Measurements from ENCODE around the gene NT5E. TPM values are rescaled to one million over a fixed set of nuclear protein-coding genes. Genes with fewer than 3 reads are reported as not detected.

The NT5E gene
- total and polyA plus RNA-seq, 2 donors, result 3.6 to 3.7 TPM

DNA sequence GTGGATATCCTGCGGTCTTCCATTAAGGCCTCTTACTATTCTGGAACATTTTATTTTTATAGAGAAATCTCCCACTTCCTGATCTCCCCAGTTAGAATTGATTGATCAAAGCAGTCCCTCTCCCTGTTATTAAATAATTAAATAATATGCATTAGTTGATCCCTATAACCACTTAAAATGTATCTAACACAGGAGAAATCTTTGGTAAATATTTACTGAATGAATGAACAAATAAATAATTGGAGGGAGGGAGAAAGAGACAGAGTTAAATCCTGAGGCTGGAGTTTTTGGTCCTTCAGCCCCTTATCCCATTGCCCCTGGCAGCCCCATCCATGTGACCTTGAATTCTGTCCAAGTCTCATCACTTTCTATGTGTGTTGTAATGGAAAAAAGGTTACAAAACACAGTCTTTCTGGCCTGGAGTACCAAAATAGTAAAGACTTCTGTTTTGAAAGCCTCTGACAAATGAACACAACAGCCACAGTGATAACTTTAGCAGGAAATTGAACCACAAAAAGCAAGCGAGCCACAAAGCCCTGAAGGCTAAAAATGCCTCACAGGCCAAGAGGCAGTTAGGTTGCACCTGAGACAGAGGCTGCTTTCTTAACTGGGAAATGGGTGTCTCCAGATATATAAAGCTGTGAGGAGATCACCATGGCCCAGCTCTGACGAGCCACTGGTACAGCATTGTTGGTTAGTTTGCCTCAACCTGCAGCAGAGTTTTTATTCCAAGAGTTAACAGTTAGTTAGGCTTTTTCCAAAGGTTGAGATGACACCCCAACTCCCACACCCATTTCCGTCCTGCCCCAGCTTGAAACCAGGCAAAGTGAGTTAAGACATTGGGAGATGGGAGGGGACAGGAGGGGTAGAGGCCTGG is 11.3 kb downstream of the NT5E start:
- H3K4me1 ChIP-seq (ENCODE audit: control insufficient read depth in 2 of 2, insufficient read depth in 2 of 2, low read length in 2 of 2), result peaks cover 2 to 33% of the 10 kb centered on the region in 2 donors
- 42% methylated on average over 4 of the region's 4 CpGs for WGBS
- no peak overlapping the region for H3K4me3 ChIP-seq (ENCODE audit: low read length in 2 of 2)
- H3K9me3 ChIP-seq (ENCODE audit: control insufficient read depth in 2 of 2, insufficient read depth in 1 of 2, low read length in 1 of 2), result no peaks in the 10 kb centered on the region
- DNase-seq (ENCODE audit: low read depth in 6 of 9, low spot score in 9 of 9), result peak in 6 of 9 donors; percentile 25 to 82 (median 48)
- H3K27ac ChIP-seq (ENCODE audit: low read depth in 1 of 2, low read length in 1 of 2), result peak overlapping the region; percentile 65 to 70
- H3K36me3 ChIP-seq (ENCODE audit: control insufficient read depth in 2 of 2, insufficient read depth in 2 of 2, low read length in 1 of 2), result no peaks in the 10 kb centered on the region
- H3K27me3 ChIP-seq (ENCODE audit: control insufficient read depth in 2 of 2, insufficient read depth in 1 of 2, low read length in 1 of 2), result no peaks in the 10 kb centered on the region

DNA sequence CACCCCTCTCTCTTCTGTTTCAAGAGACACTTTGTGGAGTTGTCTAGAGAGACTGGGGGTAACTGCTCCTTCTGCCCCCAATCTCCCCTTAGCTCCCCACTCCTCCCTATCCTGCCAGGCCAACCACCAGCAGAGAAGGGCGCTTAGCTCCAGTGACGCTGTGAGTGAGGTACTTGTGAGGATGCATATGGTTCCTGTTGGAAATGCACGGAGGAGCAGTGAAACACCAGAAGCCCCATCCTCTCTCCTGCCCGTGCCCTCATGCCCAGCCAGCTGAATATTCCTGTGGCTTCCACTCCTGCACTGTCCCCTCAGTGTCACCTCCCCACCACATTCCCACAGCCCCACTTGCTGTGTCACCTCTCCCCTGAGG is 11.9 kb downstream of the NT5E start:
- Histone ChIP-seq H3K9me3 (ENCODE audit: control insufficient read depth in 2 of 2, insufficient read depth in 1 of 2, low read length in 1 of 2) (no peaks in the 10 kb centered on the region), H3K36me3 (ENCODE audit: control insufficient read depth in 2 of 2, insufficient read depth in 2 of 2, low read length in 1 of 2) (no peaks in the 10 kb centered on the region), H3K4me1 (ENCODE audit: control insufficient read depth in 2 of 2, insufficient read depth in 2 of 2, low read length in 2 of 2) (peaks cover 2 to 33% of the 10 kb centered on the region in 2 donors), H3K4me3 (ENCODE audit: low read length in 2 of 2) (no peak overlapping the region), H3K27me3 (ENCODE audit: control insufficient read depth in 2 of 2, insufficient read depth in 1 of 2, low read length in 1 of 2) (no peaks in the 10 kb centered on the region), H3K27ac (ENCODE audit: low read depth in 1 of 2, low read length in 1 of 2) (peak overlapping the region; percentile 65 to 70)
- WGBS, result 30% methylated on average over 4 of the region's 4 CpGs
- no peak for DNase-seq (ENCODE audit: low read depth in 6 of 9, low spot score in 9 of 9)

DNA sequence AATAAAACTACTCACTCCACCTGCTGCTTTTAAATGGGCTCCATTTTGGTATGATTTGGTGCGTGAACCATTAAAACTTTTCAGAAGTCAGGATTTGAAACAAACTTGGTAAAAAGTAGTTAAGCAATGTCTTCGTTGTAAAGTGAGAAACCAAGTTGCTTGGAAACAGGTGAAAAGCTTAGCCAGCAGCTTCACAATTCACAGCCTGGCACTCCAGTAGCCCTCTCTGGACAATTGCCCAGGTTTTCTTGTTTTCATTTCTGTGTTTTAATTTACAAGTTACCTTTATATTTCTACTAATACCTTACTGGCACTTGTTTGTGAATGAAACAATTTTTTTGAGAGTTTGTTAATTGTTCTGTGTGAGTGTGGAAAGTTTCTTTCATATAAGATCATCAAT is 12.8 kb downstream of the NT5E start:
- Histone ChIP-seq H3K36me3 (ENCODE audit: control insufficient read depth in 2 of 2, insufficient read depth in 2 of 2, low read length in 1 of 2) (no peaks in the 10 kb centered on the region), H3K4me1 (ENCODE audit: control insufficient read depth in 2 of 2, insufficient read depth in 2 of 2, low read length in 2 of 2) (peaks cover 2 to 33% of the 10 kb centered on the region in 2 donors), H3K9me3 (ENCODE audit: control insufficient read depth in 2 of 2, insufficient read depth in 1 of 2, low read length in 1 of 2) (no peaks in the 10 kb centered on the region), H3K27me3 (ENCODE audit: control insufficient read depth in 2 of 2, insufficient read depth in 1 of 2, low read length in 1 of 2) (no peaks in the 10 kb centered on the region), H3K27ac (ENCODE audit: low read depth in 1 of 2, low read length in 1 of 2) (no peak overlapping the region), H3K4me3 (ENCODE audit: low read length in 2 of 2) (no peak overlapping the region)
- DNase-seq (ENCODE audit: low read depth in 6 of 9, low spot score in 9 of 9), result no peak
- WGBS, result 93% methylated on average over 2 of the region's 2 CpGs

DNA sequence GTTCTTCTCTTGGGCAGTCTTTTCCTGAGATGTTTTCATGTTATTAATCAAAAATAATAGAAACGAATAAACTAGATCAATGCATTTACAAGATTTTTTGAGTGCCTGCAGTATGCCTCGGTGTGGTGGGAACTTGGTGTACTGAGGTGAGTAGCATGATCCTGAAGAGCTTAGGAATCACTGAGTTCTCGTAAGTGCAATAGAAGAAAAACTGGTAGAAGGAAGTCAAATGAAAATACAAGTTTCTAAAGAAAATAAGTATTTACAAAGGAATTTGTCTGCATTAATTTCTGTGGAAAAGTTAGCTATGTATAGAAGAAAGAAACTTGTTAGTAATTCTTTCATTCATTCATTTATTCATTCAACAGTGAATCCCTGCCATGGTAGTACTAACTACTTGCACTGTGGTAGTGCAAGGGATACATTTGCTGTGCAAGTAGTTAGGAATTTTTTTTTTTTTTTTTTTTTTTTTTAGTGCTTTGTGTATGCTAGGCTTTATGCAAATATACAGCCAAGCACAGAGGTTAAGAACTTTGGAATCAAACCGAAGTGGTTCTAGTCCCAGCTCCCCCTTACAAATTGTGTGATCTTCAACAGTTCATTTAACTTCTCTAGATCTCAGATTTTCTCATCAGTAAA is 13.9 kb downstream of the NT5E start:
- WGBS, result 90% methylated on average over 4 of the region's 4 CpGs
- Histone ChIP-seq H3K27ac (ENCODE audit: low read depth in 1 of 2, low read length in 1 of 2) (no peak overlapping the region), H3K4me3 (ENCODE audit: low read length in 2 of 2) (no peak overlapping the region), H3K4me1 (ENCODE audit: control insufficient read depth in 2 of 2, insufficient read depth in 2 of 2, low read length in 2 of 2) (peaks cover 2 to 32% of the 10 kb centered on the region in 2 donors), H3K27me3 (ENCODE audit: control insufficient read depth in 2 of 2, insufficient read depth in 1 of 2, low read length in 1 of 2) (no peaks in the 10 kb centered on the region), H3K9me3 (ENCODE audit: control insufficient read depth in 2 of 2, insufficient read depth in 1 of 2, low read length in 1 of 2) (no peaks in the 10 kb centered on the region), H3K36me3 (ENCODE audit: control insufficient read depth in 2 of 2, insufficient read depth in 2 of 2, low read length in 1 of 2) (no peaks in the 10 kb centered on the region)
- DNase-seq (ENCODE audit: low read depth in 6 of 9, low spot score in 9 of 9), result no peak

DNA sequence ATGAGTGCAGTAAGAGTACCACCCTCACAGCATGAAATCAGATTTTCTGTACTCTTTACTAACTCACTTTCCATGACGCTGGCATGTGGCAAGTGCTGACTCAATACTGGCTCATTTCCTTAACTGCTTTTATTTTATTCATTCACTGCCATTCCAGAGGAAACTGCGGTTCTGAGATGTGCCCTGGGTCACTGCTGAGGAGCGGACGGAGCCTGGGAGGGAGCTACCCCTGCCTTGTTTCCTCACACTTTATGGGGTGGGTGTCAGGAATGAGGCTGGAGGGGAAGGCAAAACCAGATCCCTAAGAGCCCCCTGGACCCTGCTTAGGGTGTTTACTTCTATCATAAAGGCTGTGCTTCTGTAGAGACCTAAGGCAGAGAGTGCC is 14.4 kb downstream of the NT5E start:
- H3K36me3 ChIP-seq (ENCODE audit: control insufficient read depth in 2 of 2, insufficient read depth in 2 of 2, low read length in 1 of 2), result no peaks in the 10 kb centered on the region
- no peaks in the 10 kb centered on the region for H3K9me3 ChIP-seq (ENCODE audit: control insufficient read depth in 2 of 2, insufficient read depth in 1 of 2, low read length in 1 of 2)
- 40% methylated on average over 4 of the region's 4 CpGs for WGBS
- peaks cover 2 to 29% of the 10 kb centered on the region in 2 donors for H3K4me1 ChIP-seq (ENCODE audit: control insufficient read depth in 2 of 2, insufficient read depth in 2 of 2, low read length in 2 of 2)
- no peak for DNase-seq (ENCODE audit: low read depth in 6 of 9, low spot score in 9 of 9)
- no peak overlapping the region for H3K4me3 ChIP-seq (ENCODE audit: low read length in 2 of 2)
- H3K27me3 ChIP-seq (ENCODE audit: control insufficient read depth in 2 of 2, insufficient read depth in 1 of 2, low read length in 1 of 2), result no peaks in the 10 kb centered on the region
- peak overlapping the region in 1 of 2 donors; percentile 13 for H3K27ac ChIP-seq (ENCODE audit: low read depth in 1 of 2, low read length in 1 of 2)

DNA sequence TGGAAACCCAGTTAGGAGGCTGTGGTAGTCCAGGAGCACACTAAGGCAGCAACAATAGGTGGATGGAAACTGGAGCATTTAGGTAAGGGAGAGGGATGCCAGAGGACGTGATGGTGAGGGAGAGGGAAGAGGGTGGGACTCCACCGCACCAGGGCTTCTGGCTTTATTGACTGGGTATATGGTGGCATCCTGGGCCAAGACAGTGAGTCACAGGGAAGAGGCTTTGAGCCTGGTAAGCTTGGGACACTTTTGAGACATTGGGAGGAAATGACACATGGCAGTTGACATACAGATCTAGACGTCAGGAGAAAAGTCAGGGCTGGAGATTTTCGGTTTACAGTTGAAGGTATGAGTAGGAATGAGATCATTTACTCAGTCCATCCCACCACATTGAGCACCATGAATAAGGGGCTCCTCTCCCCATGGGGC is 14.9 kb downstream of the NT5E start:
- Histone ChIP-seq H3K27me3 (ENCODE audit: control insufficient read depth in 2 of 2, insufficient read depth in 1 of 2, low read length in 1 of 2) (no peaks in the 10 kb centered on the region), H3K4me3 (ENCODE audit: low read length in 2 of 2) (no peak overlapping the region), H3K36me3 (ENCODE audit: control insufficient read depth in 2 of 2, insufficient read depth in 2 of 2, low read length in 1 of 2) (no peaks in the 10 kb centered on the region), H3K4me1 (ENCODE audit: control insufficient read depth in 2 of 2, insufficient read depth in 2 of 2, low read length in 2 of 2) (peaks cover 2 to 29% of the 10 kb centered on the region in 2 donors), H3K9me3 (ENCODE audit: control insufficient read depth in 2 of 2, insufficient read depth in 1 of 2, low read length in 1 of 2) (no peaks in the 10 kb centered on the region), H3K27ac (ENCODE audit: low read depth in 1 of 2, low read length in 1 of 2) (no peak overlapping the region)
- WGBS, result 88% methylated on average over 4 of the region's 4 CpGs
- DNase-seq (ENCODE audit: low read depth in 6 of 9, low spot score in 9 of 9), result no peak

DNA sequence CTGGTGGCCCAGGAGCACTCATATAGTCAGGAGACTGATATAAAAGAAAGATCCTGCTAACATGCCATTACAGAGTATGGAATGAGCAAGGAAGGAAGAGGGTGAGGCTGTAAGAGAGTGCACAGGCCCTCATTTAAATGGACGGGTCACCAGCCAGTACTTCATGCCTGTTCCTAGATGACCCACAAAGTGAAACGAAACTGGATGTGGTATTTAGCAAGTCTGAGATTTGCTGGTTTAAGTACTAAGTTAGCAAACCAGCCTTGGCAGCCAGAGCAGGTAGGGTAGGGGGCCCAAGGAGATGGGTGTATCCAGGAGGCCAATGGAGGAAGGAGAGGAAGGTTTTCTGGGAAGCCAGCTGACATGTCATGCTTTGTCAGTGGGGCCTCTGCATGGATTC is 15.9 kb downstream of the NT5E start:
- WGBS, result 92% methylated on average over 2 of the region's 2 CpGs
- Histone ChIP-seq H3K36me3 (ENCODE audit: control insufficient read depth in 2 of 2, insufficient read depth in 2 of 2, low read length in 1 of 2) (no peaks in the 10 kb centered on the region), H3K27ac (ENCODE audit: low read depth in 1 of 2, low read length in 1 of 2) (no peak overlapping the region), H3K9me3 (ENCODE audit: control insufficient read depth in 2 of 2, insufficient read depth in 1 of 2, low read length in 1 of 2) (no peaks in the 10 kb centered on the region), H3K4me1 (ENCODE audit: control insufficient read depth in 2 of 2, insufficient read depth in 2 of 2, low read length in 2 of 2) (peaks cover 2 to 24% of the 10 kb centered on the region in 2 donors), H3K4me3 (ENCODE audit: low read length in 2 of 2) (no peak overlapping the region), H3K27me3 (ENCODE audit: control insufficient read depth in 2 of 2, insufficient read depth in 1 of 2, low read length in 1 of 2) (no peaks in the 10 kb centered on the region)
- no peak for DNase-seq (ENCODE audit: low read depth in 6 of 9, low spot score in 9 of 9)

DNA sequence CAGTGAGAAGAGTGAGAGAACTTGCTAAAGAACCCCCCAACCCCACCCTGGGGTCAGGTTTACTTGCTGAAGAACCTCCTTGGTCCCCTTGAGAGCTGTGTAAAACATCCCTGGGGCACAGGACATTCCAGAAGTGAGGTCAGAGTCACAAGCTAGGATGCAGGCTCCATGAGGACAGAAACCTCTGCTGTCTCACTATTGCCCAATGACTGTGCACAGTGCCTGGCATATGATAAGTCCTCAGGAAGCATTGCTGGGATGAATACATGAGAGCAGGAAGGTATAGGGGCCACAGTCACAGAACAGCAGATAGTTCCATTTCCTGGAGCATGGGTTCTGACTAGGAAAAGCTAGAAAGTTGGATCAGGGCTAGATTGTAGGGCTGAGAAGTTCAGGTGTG is 18.4 kb downstream of the NT5E start:
- H3K4me3 ChIP-seq (ENCODE audit: low read length in 2 of 2), result no peak overlapping the region
- no peaks in the 10 kb centered on the region for H3K36me3 ChIP-seq (ENCODE audit: control insufficient read depth in 2 of 2, insufficient read depth in 2 of 2, low read length in 1 of 2)
- H3K9me3 ChIP-seq (ENCODE audit: control insufficient read depth in 2 of 2, insufficient read depth in 1 of 2, low read length in 1 of 2), result no peaks in the 10 kb centered on the region
- DNase-seq (ENCODE audit: low read depth in 6 of 9, low spot score in 9 of 9), result no peak
- no peak overlapping the region for H3K27ac ChIP-seq (ENCODE audit: low read depth in 1 of 2, low read length in 1 of 2)
- H3K27me3 ChIP-seq (ENCODE audit: control insufficient read depth in 2 of 2, insufficient read depth in 1 of 2, low read length in 1 of 2), result no peaks in the 10 kb centered on the region
- peaks cover 0 to 7% of the 10 kb centered on the region in 2 donors for H3K4me1 ChIP-seq (ENCODE audit: control insufficient read depth in 2 of 2, insufficient read depth in 2 of 2, low read length in 2 of 2)

DNA sequence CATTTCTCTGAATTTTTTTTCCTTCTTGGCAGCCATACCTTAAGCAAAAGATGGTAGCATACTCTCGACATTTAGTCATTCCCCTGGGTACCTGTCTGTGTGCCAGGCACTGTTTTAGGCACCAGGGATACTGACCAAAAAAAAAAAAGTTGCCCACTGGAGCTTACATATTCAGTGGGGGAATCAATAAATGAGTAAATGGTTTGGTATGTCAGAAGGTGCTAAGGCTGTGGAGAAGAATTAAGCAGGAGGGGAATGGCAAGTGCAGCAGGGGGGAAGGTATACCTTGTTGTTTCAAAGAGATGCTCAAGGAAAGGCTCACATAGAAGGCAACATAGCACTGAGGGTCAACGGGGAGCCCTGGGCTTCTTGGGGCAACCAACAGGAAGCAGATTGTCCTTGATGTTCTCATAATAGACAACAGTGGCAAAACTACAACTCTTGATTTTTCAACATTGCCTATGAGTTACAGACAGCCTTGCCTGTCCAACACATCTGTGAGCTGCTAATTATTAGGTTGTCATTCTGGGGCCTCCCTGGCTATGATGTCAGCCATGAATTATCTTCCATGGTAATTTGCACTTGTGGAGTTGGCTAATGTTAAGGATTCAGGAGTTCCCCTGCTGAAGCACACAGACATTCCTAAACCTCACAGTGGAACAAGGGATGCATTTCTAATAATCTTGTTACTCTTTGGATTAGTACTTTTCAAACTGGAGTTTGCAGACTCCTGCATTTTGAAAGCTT is 19.6 kb downstream of the NT5E start:
- Histone ChIP-seq H3K27me3 (ENCODE audit: control insufficient read depth in 2 of 2, insufficient read depth in 1 of 2, low read length in 1 of 2) (no peaks in the 10 kb centered on the region), H3K36me3 (ENCODE audit: control insufficient read depth in 2 of 2, insufficient read depth in 2 of 2, low read length in 1 of 2) (no peaks in the 10 kb centered on the region), H3K4me1 (ENCODE audit: control insufficient read depth in 2 of 2, insufficient read depth in 2 of 2, low read length in 2 of 2) (peaks cover 0 to 3% of the 10 kb centered on the region in 2 donors), H3K9me3 (ENCODE audit: control insufficient read depth in 2 of 2, insufficient read depth in 1 of 2, low read length in 1 of 2) (no peaks in the 10 kb centered on the region), H3K27ac (ENCODE audit: low read depth in 1 of 2, low read length in 1 of 2) (no peak overlapping the region), H3K4me3 (ENCODE audit: low read length in 2 of 2) (no peak overlapping the region)
- no peak for DNase-seq (ENCODE audit: low read depth in 6 of 9, low spot score in 9 of 9)
- WGBS, result 75% methylated on average over 2 of the region's 2 CpGs

Measured in thymus (tissue), 11 donors.